ENCODE data around the gene ZNF775.

The ZNF775 gene

GRCh38 chr7:150351587-150352194, 27.4 kb upstream of the ZNF775 start:
- DNase-seq = no peak

- no peak for DNase-seq
Observed at GRCh38 chr7:150355666-150356059, 23.5 kb upstream of the ZNF775 start.

DNA sequence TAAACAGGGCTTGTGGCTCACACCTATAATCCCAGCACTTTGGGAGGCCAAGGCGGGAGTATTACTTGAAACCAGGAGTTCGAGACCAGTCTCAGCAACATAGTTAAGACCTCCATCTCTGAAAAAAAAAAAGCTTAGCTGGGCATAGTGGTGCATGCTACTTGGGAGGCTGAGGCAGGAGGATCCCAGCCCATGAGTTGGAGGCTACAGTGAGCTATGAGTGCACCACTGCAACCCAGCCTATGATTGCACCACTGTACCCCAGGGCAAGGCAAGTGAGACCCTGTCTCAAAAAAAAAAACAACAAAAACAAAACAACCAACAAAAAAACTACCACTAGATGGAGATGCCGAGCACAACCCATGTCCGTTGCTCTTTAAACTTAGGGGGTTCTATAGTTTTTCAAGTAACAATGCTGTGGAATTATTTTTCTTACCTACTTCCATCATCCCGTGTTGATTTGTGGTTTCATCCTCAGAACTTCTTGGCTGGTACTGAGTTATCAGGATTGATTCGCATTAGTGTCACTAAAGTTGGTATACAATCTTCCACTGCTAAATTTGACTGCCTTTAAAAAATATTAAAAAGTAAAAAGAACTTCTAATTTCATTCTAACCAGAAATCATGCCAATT, 22.7 kb upstream of the ZNF775 start:
- DNase-seq = no peak

- no peak for DNase-seq
Observed at GRCh38 chr7:150357270-150357669, 21.9 kb upstream of the ZNF775 start.

GRCh38 chr7:150357771-150358427, 21.2 kb upstream of the ZNF775 start:
- DNase-seq = no peak

GRCh38 chr7:150358433-150358832, 20.7 kb upstream of the ZNF775 start:
- DNase-seq = no peak

DNA sequence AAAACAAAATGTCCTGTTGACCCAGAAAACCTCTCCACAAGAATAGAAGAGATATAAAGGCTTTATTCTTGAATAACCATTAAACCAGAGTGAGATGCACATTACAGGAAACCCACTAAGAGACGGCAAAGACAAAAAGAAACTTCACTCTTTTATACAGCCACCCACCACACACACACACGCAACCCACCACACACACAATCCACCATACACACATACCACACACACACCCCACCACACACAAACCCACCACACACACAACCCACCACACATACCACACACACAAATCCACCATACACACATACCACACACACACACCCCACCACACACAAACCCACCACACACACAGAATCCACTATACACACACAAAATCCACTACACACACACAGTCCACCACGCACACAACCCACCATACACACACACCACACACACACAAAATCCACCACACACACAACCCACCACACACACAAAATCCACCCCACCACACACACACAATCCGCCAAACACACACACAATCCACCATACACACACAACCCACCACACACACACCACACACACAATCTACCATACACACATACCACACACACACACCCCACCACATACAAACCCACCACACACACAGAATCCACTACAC, 20.0 kb upstream of the ZNF775 start:
- DNase-seq = no peak

DNA sequence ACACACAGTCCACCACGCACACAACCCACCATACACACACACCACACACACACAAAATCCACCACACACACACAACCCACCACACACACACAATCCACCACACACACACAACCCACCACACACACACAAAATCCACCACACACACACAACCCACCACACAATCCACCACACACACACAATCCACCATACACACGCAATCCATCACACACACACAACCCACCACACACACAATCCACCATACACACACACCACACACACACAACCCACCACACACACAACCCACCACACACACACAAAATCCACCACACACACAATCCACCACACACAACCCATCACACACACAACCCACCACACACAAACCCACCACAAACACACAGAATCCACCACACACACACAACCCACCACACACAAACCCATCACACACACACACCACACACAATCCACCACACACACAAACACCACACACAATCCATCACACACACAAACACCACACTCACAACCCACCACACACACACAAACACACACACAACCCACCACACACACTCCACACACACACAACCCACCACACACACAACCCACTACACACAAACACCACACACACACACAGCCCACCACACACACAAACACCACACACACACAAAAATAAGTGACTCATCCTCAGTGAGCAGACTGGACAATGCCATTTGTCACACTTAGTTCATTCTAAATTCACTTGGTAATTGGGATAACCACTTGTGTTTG, 19.3 kb upstream of the ZNF775 start:
- no peak for DNase-seq

DNA sequence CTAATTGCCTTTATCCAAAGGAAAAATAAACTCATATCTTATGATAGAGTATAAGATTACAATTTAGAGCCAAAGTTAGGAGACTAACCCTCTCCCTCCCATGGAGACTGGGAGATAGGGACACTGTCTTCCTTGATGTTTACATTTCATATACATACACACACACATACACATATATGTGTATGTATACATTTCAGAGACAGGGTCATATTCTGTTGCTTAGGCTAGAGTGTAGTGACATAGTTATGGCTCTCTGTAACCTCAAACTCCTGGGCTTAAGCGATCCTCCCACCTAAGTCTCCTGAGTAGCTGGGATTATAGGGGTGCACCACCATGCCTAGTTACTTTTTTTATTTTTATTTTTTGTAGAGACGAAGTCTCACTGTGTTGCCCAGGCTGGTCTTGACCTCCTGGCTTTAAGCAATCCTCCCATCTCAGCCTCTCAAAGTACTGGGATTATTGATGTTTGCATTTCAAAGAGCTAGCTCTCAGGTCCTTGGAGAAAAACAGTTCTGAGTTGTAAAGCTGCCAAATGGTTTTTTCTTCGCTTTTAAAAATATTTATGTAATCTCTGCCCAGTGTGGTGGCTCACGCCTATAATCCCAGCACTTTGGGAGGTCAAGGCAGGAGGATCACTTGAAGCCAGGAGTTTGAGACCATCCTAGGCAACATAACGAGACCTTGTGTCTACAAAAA, 18.6 kb upstream of the ZNF775 start:
- no peak for DNase-seq

GRCh38 chr7:150361402-150361801, 17.7 kb upstream of the ZNF775 start:
- DNase-seq = no peak

DNA sequence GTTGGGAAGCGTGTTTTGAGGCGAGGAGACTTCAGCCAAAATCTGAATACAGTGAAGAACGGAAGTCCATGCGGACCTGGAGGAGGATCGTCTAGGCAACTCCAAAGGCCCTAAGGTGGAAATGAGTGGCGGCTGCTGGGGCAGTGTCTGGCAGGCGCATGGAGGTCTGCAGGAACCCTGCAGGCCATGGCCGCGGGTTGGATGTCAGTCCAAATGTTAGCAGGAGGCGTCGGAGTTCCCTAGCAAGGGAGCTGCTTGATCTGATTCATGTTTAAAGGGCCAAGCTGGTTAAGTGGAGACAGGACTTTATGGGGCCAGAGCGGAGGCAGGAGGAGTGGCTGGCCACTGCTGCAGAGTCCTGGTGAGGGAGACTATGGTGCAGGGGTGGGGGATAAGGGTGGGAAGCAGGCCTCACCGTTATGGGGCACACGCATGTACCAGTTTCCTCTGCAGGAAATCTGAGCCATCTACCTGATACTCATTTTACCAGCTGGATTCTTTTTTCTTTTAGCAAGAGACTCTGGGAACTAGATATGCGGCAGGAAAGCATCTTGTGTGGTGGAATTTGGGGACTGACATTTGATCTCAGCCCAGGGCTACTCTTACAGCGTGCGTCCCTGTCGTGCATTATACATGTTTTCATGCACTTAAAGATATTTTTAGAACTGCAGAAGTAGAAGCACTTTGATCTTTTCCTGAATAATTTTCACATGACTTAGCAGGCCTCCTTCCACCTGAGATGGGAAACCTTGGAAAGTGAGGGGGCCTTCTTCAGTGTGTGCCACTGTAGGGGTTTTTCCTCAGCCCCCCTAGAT, 17.1 kb upstream of the ZNF775 start:
- no peak for DNase-seq

GRCh38 chr7:150363370-150363769, 15.8 kb upstream of the ZNF775 start:
- DNase-seq = no peak

GRCh38 chr7:150363872-150364271, 15.3 kb upstream of the ZNF775 start:
- DNase-seq = no peak

- DNase-seq = no peak
Observed at GRCh38 chr7:150365194-150365593, 13.9 kb upstream of the ZNF775 start.

DNA sequence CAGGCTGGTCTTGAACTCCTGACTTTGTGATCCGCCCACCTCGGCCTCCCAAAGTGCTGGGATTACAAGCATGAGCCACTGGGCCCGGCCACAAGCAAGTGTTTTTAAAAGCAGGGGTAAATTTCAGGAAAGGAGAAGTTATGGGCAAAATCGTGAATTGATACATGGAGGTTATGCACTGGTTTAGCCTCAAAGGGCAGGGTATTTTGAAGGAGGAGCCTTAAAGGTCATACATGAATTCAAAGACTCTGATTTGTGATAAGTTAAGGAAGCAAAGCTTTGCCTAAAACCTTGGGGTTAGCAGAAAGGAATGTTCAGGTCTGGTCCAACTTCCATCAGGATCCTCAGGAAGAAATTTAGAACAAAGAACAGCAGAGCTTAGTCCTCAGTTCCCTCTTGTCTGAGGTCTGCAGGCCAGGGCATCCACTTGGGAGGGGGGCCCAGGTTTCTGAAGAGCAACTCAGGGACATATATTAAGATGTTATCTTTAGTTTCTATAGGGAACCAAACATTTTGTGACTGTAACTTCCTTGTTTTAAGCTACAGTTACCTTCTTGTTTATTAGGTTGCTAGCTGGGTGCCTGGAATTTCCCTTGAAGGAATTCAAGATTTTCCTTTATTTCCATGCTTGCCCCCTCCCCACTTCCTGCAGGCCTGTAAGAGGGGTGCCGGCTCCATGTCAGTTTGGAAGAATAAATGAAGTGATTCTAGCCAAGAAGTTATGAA, 13.3 kb upstream of the ZNF775 start:
- no peak for DNase-seq

DNA sequence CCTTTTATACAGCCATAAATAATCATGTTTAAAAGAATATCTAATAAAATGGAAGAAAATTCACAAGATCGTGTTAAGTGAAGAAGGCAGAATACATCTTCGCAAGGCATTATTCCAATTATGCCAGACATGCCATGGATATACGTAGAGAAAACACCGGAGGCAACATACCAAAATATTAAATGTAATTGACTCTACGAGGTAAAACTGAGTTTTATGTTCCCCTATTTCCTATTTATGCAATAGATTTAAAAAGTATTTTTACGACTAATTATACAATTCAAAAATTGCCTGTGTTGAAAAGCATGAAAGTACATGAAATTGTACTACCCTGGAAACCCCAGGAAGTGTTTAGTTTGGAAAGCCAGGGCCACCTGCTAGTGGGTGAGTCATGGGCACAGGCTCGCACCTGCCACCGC, 11.4 kb upstream of the ZNF775 start:
- no peak for DNase-seq

DNA sequence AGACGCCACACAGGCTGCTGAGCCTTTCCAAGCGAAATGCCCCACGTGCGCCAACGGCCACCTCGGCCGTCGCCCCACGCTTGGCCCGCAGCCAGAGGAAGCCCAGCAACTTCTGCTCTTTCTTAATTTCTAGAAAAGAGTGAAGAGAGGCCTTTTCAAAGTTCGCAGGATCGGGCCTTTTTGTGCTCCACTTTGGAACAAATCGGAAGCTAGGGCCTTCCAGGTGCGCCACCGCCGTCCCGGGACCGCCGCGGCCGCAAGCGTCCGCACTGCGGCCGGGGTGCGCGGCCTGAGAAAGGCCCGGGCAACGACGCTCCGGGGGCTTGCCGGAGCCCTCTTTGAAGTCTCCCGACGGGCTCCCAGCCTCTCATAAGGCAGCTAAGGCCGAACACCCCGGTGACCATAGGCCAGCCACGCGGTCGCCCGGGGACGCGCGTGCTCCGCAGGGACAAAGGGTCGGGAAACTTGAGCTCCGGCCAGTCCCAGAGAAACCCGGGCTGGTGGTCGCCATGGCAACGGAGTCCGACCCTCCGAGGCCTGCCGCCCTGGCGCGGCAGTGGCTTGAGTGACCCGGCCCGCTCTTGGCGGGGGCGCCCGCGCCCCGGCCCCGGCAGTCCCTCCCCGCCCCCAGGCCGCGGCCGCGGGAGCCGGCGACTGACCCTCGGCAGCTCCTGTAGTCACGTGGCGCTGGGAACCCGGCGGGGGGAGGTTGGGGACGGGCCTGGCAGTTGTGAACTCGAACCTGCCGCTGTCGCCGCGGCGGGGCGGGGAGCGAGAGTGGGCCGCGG, 10.8 kb upstream of the ZNF775 start, which contains the start of gene REPIN1:
Gene REPIN1, plus strand, starts transcription at position 727 of the 788 bp plus-strand sequence. CDS start 890 bp downstream, outside the sequence.
- DNase-seq = peak; percentile 36

DNA sequence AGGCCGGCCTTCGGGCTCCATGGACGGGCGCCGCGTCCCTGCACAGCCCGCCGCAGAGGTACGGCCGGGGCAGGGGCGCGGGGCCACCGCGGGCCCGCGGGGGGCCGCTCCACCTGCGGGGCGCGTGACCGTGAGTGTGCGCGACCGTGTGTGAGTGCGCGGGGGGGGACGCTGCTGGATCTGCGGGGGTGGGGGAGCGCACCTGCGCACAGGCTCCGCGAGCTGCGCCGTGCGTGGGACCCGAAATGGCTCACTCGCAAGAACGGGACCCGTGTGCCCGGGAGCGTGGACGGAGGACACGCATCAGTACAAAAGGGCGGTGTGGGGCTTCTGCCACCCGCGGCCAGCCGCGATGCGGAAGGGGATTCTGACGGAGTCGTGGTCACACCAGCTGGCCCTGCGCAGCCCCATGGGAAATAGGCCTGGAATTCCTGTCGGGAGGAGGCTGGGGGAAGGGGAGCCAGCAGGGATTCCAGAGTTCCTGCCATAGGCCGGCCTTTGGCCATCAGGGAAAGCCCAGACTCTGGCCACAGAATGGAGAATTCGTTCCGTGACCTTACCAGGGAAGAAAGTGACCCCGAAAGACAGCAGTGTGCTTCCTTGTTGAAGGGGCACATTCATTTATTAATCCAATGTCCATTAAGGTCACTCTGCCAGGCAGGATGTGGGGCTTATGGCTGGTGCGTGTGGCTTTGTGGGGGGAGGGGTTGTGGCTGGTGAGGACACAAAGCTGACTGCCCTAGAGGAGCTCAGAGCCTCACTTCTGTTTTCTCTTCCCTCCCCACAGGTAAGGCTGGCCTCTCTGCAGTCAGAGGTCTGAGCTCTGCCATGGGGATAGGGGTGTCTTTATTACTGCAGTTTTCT, 10.0 kb upstream of the ZNF775 start:
- DNase-seq = no peak

Data from amniotic stem cell (primary cell).